KOPT-K1 (cell line): ENCODE data around the gene ARHGAP45.

ENCODE experiments used
- H3K27ac ChIP-seq: fragments of 200-600 bp; sonication (generic); 2 replicates; pipeline ENCODE4 v1.5.1; 2016; ENCODE audit warnings: antibody characterized with exemption, mild to moderate bottlenecking, low read depth, low read length; ENCODE audit not compliant: poor library complexity, severe bottlenecking
- H3K36me3 ChIP-seq: fragments of 200-600 bp; sonication (generic); 2 replicates; pipeline ENCODE4 v1.5.1; 2017; ENCODE audit warnings: antibody characterized with exemption, mild to moderate bottlenecking, low read length, moderate library complexity; ENCODE audit not compliant: insufficient read depth
- H3K9me3 ChIP-seq: fragments of 200-600 bp; sonication (generic); 2 replicates; pipeline ENCODE4 v1.5.1; 2017; ENCODE audit warnings: antibody characterized with exemption, low read length, mild to moderate bottlenecking; ENCODE audit not compliant: insufficient read depth, poor library complexity, severe bottlenecking

ARHGAP45 gene

DNA sequence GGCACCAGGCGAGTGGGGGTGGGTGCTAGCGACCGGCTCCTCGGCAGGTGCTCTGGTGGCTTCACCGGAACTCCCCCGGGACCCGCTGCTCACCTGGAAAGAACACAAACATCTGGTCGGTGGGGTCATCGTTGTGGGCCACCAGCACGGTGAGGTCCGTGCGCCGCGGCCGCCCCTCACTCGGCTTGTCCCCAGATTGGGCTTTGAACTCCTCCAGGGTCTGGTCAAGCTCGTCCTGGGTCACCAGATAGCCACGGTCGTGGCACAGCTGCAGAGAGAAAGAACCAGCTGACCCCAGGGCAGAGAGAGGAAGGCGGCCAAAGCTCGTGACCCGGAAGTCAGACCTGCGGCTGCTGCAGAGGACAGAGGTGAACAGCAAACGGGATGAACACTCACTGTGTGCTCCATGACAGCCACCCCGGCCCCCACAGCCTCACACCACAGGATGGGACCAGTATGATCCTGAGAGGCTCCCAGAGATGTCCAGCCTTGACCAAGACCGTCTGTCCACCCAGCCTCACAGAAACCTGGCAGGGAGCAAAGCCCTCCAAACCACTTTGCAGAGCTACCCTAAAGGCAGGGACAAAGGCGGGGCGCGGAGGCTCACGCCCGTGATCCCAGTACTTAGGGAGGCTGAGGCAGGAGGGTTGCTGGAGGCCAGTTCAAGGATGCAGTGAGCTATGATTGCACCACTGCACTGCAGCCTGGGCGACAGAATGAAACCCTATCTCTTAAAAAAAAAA, 27.0 kb downstream of the ARHGAP45 start:
- no peaks in the 10 kb centered on the region for H3K9me3 ChIP-seq
- peaks cover 45% of the 10 kb centered on the region for H3K36me3 ChIP-seq
- H3K27ac ChIP-seq: peak overlapping the region; percentile 64

DNA sequence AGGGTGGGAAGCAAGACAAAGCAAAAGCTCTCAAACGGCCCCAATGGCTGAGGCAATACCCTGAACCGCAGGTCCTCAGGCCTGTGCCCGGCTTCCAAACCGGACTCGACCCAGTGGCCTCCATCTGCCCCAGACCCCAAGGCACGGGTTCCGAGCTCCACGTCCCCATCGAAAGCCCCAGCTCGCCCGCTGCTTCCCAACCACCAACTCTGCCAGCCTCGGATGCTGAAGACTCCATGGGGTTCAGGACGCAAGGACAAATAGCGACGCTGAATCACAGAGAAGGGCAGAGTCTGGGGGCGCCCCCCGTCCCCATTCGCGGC, 27.6 kb downstream of the ARHGAP45 start:
- peaks cover 39% of the 10 kb centered on the region for H3K36me3 ChIP-seq
- H3K9me3 ChIP-seq: no peaks in the 10 kb centered on the region
- H3K27ac ChIP-seq: peak overlapping the region; percentile 64

DNA sequence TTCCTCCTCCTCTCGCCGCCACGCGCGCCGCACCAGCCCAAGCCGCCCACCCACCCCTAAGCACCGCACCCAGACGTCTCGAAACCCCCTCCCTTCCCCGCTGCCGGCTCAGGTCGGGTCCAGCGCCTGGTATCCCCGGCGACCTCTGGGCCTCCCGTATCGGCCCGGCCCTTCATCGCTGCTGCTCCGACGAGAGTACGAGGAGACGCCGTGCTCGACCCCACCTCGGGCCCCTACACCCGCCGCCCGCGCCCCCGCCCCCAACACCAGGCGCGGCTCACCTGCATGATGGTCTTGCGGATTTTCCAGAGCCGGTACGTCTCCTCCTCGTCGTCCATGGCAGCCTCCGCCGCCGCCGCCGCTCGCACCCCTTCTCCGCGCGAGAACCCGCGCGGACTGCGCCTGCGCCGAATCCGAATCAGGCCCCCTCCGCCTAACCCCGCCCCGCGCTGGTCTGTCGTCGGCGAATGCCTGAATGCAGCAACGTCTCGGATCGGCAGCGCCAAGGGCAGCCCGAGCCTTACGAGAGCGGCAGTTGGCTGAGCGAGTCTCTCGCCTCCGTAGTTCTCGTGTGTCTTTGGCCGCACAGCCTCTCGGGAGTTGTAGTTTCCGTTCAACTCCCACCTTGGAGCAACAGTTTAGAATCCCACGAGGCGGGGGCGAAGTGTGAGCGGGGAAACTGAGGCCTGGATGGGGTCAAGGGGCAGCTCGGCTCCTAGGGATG, 28.2 kb downstream of the ARHGAP45 start, which contains the start of gene POLR2E:
Gene POLR2E (minus strand): TSS at position 398 of the 724 bp plus-strand sequence. CDS start 60 bp downstream, at position 338.
- Histone ChIP-seq H3K36me3 (peaks cover 36% of the 10 kb centered on the region), H3K27ac (peak within 1 kb of the TSS; percentile 64), H3K9me3 (no peaks in the 10 kb centered on the region)

DNA sequence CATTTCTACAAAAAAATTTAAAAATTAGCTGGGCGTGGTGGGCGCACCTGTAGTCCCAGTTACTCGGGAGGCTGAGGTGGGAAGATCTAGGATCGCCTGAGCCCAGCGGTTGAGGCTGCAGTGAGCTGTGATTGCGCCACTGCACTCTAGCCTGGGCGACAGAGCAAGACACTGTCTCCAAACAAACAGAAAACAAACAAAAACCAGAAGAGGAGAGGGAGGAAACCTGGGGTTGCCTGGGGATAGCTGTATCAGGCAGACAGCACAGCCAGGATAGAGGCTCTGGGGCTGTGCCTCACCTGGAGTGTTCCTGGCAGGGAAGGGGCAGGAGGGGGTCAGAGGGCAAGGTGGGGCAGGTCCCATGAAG, 30.8 kb downstream of the ARHGAP45 start:
- Histone ChIP-seq H3K9me3 (no peaks in the 10 kb centered on the region), H3K36me3 (peaks cover 11% of the 10 kb centered on the region; the same call in 1 of the 2 replicates), H3K27ac (no peak overlapping the region)

DNA sequence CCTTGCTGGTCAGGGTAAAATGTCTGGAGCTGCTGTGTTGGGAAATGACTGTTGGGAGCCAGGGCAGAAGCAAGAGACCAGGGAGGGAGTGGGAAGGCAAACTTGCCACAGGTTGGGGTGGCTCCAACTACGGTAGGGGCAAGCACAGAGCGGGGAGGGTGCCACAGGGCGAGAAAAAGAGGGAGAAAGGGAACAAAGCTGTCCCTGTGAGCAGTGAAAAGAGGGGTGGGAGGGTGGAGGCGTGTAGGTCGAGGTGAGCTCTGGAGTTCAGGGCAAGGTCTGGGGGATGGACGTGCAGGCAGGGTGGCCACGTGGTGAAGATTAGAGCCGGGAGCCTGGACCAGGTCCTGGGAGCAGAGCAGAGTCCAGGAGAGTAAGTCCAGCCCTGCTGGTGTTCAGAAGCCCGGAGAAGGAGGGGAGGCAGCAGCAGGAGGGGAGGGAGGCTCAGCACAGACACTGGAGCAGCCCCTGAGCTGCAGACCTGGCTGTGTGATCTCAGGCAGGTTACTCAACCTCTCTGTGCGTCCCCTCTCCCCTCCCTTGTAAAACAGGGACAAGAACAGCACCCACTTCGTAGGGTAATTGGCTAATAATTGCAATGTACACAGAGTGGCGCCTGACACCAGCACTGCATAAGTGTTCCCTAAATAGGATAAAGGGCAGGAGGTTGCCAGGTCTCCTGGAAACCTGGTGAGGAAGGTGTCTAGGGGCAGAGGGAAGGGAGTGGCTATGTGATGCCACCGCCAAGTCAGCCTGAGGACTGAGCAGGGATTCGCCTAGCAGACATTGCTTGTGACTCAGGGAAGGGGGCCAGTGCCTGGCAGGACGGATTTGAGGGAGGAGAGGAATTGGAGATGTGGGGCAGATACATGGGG, 31.4 kb downstream of the ARHGAP45 start:
- H3K9me3 ChIP-seq: no peaks in the 10 kb centered on the region
- no peak overlapping the region for H3K27ac ChIP-seq
- peaks cover 5% of the 10 kb centered on the region; the same call in 1 of the 2 replicates for H3K36me3 ChIP-seq

GRCh38 chr19:1101337-1101698, 34.4 kb downstream of the ARHGAP45 start:
- Histone ChIP-seq H3K27ac (peak overlapping the region; percentile 54), H3K9me3 (no peaks in the 10 kb centered on the region), H3K36me3 (peaks cover 9% of the 10 kb centered on the region)

GRCh38 chr19:1102407-1103131, 35.6 kb downstream of the ARHGAP45 start:
- peaks cover 21% of the 10 kb centered on the region for H3K36me3 ChIP-seq
- H3K27ac ChIP-seq: no peak overlapping the region
- H3K9me3 ChIP-seq: no peaks in the 10 kb centered on the region

GRCh38 chr19:1103132-1103707, 36.3 kb downstream of the ARHGAP45 start:
- H3K36me3 ChIP-seq: peaks cover 25% of the 10 kb centered on the region
- peak overlapping the region; percentile 42 for H3K27ac ChIP-seq
- no peaks in the 10 kb centered on the region for H3K9me3 ChIP-seq

GRCh38 chr19:1103708-1104310, 36.8 kb downstream of the ARHGAP45 start, which contains the start of gene GPX4:
Gene GPX4, plus strand, starts transcription at chr19:1103994. Its CDS starts 50 bp downstream, at chr19:1104044.
- Histone ChIP-seq H3K9me3 (no peaks in the 10 kb centered on the region), H3K27ac (peak within 1 kb of the TSS; percentile 81), H3K36me3 (peaks cover 28% of the 10 kb centered on the region)

- H3K27ac ChIP-seq: peak overlapping the region; percentile 81
- H3K36me3 ChIP-seq: peaks cover 32% of the 10 kb centered on the region
- no peaks in the 10 kb centered on the region for H3K9me3 ChIP-seq
Observed at GRCh38 chr19:1104311-1105007, 37.5 kb downstream of the ARHGAP45 start.

DNA sequence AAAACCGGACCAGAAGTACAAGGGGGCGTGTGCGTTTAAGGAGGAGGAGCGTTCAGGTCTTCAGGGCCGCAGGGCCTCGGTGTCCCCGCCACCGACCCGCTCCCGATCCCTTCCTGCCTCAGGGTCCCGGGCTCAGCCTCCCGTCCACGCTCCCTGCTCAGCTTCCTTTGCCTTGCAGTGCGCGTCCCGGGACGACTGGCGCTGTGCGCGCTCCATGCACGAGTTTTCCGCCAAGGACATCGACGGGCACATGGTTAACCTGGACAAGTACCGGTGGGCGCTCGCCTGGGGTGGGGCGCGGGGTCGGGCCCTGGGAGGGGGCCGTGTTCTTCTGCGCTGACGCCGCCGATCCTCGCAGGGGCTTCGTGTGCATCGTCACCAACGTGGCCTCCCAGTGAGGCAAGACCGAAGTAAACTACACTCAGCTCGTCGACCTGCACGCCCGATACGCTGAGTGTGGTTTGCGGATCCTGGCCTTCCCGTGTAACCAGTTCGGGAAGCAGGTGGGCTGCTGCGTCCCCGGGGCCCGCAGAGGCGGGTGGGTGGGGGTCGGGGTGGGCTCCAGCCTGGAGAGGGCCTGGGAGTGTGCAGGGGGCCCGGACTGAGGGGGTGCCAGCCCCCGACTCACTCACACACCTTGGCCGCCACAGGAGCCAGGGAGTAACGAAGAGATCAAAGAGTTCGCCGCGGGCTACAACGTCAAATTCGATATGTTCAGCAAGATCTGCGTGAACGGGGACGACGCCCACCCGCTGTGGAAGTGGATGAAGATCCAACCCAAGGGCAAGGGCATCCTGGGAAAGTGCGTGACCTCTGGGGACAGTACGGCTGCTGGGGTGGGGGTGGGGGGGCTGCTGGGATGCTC, 38.3 kb downstream of the ARHGAP45 start:
- no peaks in the 10 kb centered on the region for H3K9me3 ChIP-seq
- H3K27ac ChIP-seq: peak overlapping the region; percentile 81
- peaks cover 36% of the 10 kb centered on the region for H3K36me3 ChIP-seq

DNA sequence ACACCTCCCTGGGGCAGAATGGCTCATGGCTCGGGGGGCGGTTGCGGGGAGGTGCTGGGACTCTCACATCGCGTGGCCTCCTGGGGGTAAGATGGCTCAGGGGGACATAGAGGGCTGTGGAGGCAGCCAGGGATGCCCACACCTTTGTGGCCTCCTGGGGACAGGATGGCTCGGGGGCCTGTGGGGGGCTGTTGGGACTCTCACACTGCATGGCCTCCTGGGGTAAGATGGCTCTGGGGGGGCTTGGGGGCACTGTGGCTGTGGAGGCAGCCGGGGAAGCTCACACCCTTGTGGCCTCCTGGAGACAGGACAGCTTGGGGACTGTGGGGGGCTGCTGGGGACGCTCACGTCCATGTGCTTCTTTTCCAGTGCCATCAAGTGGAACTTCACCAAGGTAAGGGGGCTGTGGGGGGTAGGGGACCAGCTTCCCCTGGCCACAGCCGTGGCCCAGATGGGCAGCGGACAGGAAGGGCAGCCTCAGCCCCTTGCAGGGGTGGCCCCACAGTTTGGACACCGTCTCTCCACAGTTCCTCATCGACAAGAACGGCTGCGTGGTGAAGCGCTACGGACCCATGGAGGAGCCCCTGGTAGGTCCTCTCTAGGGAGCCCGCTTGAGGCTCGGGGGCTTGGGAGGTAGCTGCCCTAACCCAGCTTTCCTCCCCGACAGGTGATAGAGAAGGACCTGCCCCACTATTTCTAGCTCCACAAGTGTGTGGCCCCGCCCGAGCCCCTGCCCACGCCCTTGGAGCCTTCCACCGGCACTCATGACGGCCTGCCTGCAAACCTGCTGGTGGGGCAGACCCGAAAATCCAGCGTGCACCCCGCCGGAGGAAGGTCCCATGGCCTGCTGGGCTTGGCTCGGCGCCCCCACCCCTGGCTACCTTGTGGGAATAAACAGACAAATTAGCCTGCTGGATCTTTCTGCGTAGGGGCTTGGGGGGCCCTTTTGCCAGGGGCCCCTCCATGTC, 39.2 kb downstream of the ARHGAP45 start:
- H3K9me3 ChIP-seq: no peaks in the 10 kb centered on the region
- H3K27ac ChIP-seq: no peak overlapping the region
- H3K36me3 ChIP-seq: peaks cover 37% of the 10 kb centered on the region
